MCF 10A (cell line): Measurements from ENCODE around the gene KLHL15. TPM values are rescaled to one million over a fixed set of nuclear protein-coding genes. Genes with fewer than 3 reads are reported as not detected.

Experiments
- BruUV-seq: library from RNA; stranded (reverse); fragments of 400-500 nt; replicated peaks from 2 replicates; lab custom pipeline; 2021; lab: Mats Ljungman, UMichigan
- CTCF ChIA-PET: fragments of 300-600 bp; sonication (Branson Sonifier 250); formaldehyde crosslinking; extraction: SDS; loops from one replicate; lab custom pipeline; 2021; ENCODE audit warnings: antibody characterized with exemption, inconsistent platforms; lab: Yijun Ruan, JAX
- POLR2A ChIA-PET: fragments of 300-600, 350-650 bp; sonication (Branson Sonifier 250); formaldehyde crosslinking; extraction: SDS; loops from one replicate; lab custom pipeline; 2020; ENCODE audit warnings: antibody characterized with exemption, inconsistent platforms; lab: Yijun Ruan, JAX
- DNase-seq: peaks from one replicate; pipeline ENCODE4 v3.0.0-alpha.2; 2018; ENCODE audit not compliant: unreplicated experiment
- H3K27ac Mint-ChIP-seq: one replicate; pipeline ENCODE4 v1.8.0; 2022; ENCODE audit warnings: mild to moderate bottlenecking, low read depth, mixed read lengths; ENCODE audit not compliant: unreplicated experiment
- H3K27me3 Mint-ChIP-seq: one replicate; pipeline ENCODE4 v1.8.0; 2022; ENCODE audit warnings: mixed read lengths; ENCODE audit not compliant: insufficient read depth, unreplicated experiment
- H3K36me3 Mint-ChIP-seq: one replicate; pipeline ENCODE4 v1.8.0; 2022; ENCODE audit warnings: mild to moderate bottlenecking, moderate library complexity, mixed read lengths; ENCODE audit not compliant: insufficient read depth, unreplicated experiment
- H3K4me1 Mint-ChIP-seq: one replicate; pipeline ENCODE4 v1.8.0; 2022; ENCODE audit warnings: mixed read lengths; ENCODE audit not compliant: insufficient read depth, unreplicated experiment
- H3K4me3 Mint-ChIP-seq: one replicate; pipeline ENCODE4 v1.8.0; 2022; ENCODE audit warnings: mild to moderate bottlenecking, moderate library complexity, mixed read lengths; ENCODE audit not compliant: unreplicated experiment
- H3K9me3 Mint-ChIP-seq: one replicate; pipeline ENCODE4 v1.8.0; 2022; ENCODE audit warnings: mixed read lengths; ENCODE audit not compliant: unreplicated experiment
- intact Hi-C: fragments of 100-400 bp; cut with micrococcal nuclease; formaldehyde crosslinking; loops from 2 replicates; pipeline ENCODE4 v1.14.1; 2022
- total RNA-seq: library from RNA; stranded (reverse); gene quantifications from 2 replicates; pipeline ENCODE4 v1.2.3, GENCODE V29; 2022
- TF ChIP-seq, protein P1 (sequence below): fragments of 200-600 bp; IDR thresholded peaks from one replicate; pipeline ENCODE4 v1.8.0; 2022; ENCODE audit warnings: antibody characterized with exemption, mild to moderate bottlenecking; ENCODE audit not compliant: unreplicated experiment

The KLHL15 gene
- total RNA-seq, 1 experiment from 2014 or later: 4.8 TPM

DNA sequence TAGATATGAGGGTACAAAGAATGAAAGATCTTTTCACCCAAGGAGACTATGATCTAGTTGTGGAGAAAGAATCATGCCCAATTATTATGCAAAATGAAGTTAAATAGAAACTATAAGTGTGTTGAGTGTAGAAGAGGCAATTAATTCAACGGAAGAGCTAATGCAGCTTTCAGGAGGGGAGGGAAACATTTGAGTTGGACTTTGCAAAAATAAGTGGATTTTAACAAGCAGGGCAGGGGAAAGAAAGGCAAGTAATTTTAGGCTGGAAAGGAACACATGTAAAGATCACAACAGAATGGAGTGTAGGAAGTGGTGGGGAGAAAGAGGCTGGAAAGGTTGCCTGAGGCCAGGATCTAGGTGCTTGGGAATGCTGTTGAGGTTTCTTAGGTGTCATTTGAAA lies 44.1 kb downstream of the KLHL15 start:
- Mint-ChIP-seq H3K4me1 (no peaks in the 10 kb centered on the region), H3K36me3 (peaks cover 38% of the 10 kb centered on the region), H3K9me3 (no peaks in the 10 kb centered on the region), H3K27me3 (peaks cover 51% of the 10 kb centered on the region), H3K27ac (no peak overlapping the region), H3K4me3 (no peak overlapping the region)
- ChIA-PET POLR2A (no interaction called here), CTCF (no interaction called here)
- no TSS peak for BruUV-seq
- TF ChIP-seq, protein P1, sequence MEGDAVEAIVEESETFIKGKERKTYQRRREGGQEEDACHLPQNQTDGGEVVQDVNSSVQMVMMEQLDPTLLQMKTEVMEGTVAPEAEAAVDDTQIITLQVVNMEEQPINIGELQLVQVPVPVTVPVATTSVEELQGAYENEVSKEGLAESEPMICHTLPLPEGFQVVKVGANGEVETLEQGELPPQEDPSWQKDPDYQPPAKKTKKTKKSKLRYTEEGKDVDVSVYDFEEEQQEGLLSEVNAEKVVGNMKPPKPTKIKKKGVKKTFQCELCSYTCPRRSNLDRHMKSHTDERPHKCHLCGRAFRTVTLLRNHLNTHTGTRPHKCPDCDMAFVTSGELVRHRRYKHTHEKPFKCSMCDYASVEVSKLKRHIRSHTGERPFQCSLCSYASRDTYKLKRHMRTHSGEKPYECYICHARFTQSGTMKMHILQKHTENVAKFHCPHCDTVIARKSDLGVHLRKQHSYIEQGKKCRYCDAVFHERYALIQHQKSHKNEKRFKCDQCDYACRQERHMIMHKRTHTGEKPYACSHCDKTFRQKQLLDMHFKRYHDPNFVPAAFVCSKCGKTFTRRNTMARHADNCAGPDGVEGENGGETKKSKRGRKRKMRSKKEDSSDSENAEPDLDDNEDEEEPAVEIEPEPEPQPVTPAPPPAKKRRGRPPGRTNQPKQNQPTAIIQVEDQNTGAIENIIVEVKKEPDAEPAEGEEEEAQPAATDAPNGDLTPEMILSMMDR: no peak
- intact Hi-C loops: no loop called here
- no peak for DNase-seq

DNA sequence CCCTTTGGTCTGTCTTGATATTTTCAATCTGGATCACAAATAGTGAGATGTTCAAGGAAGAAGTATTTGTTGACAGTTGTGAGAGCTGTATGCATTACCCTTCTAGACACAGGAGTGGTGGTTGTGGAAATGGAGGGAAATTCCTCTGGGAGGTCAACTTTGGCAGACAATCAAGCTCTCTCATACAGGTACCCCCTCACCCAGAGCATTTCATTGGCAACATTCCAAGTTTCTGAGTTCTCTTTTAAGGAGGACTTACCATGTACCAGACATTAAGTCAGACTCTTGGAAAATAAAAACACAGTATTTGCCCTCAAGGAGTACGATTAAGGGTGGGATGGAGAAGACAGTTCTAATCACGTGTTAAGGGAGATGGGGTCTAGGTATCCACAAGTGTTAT lies 45.3 kb downstream of the KLHL15 start:
- no peaks in the 10 kb centered on the region for H3K4me1 Mint-ChIP-seq
- no TSS peak for BruUV-seq
- peaks cover 38% of the 10 kb centered on the region for H3K36me3 Mint-ChIP-seq
- H3K4me3 Mint-ChIP-seq: no peak overlapping the region
- ChIA-PET CTCF (no interaction called here), POLR2A (interaction anchor here (0.6 kb wide), 1 partner anchor 74 kb away, joined by 3 read pairs; no protein-coding TSS in a partner anchor)
- TF ChIP-seq, protein P1: no peak
- intact Hi-C loops: no loop called here
- peaks cover 53% of the 10 kb centered on the region for H3K27me3 Mint-ChIP-seq
- H3K9me3 Mint-ChIP-seq: no peaks in the 10 kb centered on the region
- no peak overlapping the region for H3K27ac Mint-ChIP-seq
- DNase-seq: no peak

DNA sequence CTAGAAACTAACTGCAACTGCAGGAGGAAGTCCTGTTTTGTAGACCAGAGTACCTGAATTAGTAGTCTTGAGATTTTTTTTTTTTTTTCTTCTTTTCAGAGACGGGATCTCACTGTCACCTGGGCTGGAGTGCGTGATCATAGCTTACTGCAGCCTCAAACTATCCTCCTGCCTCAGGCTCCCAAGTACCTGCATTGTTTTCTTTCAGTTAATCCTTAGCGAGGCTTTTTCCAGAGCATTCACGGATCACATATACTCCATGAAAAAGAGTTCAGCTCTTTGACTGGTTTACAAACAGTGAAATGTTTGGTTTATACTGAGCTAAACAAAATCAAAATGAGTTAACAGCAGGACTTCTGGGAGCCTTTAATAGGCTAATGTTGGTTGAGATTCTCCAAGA lies 45.8 kb downstream of the KLHL15 start:
- no peak overlapping the region for H3K27ac Mint-ChIP-seq
- CTCF ChIA-PET: interaction anchor here (0.6 kb wide), 2 partner anchors 18 to 228 kb away, joined by 4 to 5 read pairs; no protein-coding TSS in a partner anchor
- H3K27me3 Mint-ChIP-seq: peaks cover 53% of the 10 kb centered on the region
- TF ChIP-seq, protein P1: no peak
- H3K4me1 Mint-ChIP-seq: no peaks in the 10 kb centered on the region
- H3K4me3 Mint-ChIP-seq: no peak overlapping the region
- POLR2A ChIA-PET: interaction anchor here (0.6 kb wide), 1 partner anchor 74 kb away, joined by 3 read pairs; no protein-coding TSS in a partner anchor
- no peak for DNase-seq
- no TSS peak for BruUV-seq
- peaks cover 36% of the 10 kb centered on the region for H3K36me3 Mint-ChIP-seq
- H3K9me3 Mint-ChIP-seq: no peaks in the 10 kb centered on the region
- intact Hi-C loops: no loop called here

DNA sequence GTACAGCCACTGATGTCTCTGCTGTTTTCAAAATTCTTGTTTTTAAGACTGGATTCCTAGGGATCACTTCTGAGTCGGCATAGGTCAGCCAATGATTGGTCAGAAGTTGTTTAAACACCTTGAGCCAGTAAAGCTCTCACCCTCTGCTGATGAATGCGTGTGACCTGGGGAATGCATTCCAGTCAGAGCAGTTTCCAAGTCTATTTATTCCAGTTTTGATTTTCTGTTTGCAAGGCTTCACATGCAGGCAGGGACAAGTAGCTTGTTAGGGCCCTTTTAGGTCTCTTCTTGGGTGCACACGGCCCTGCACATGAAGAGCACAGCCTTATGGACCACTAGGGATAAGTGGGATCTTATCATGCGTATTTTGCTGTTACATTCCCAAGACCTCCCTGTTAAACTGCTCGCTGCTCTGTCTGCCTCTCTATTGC lies 47.0 kb downstream of the KLHL15 start:
- H3K27me3 Mint-ChIP-seq: peaks cover 64% of the 10 kb centered on the region
- no peaks in the 10 kb centered on the region for H3K4me1 Mint-ChIP-seq
- no peak overlapping the region for H3K27ac Mint-ChIP-seq
- POLR2A ChIA-PET: no interaction called here
- TF ChIP-seq, protein P1: no peak
- BruUV-seq: no TSS peak
- DNase-seq: no peak
- CTCF ChIA-PET: no interaction called here
- peaks cover 31% of the 10 kb centered on the region for H3K36me3 Mint-ChIP-seq
- no peak overlapping the region for H3K4me3 Mint-ChIP-seq
- intact Hi-C loops: no loop called here
- H3K9me3 Mint-ChIP-seq: no peaks in the 10 kb centered on the region
